22Rv1 (cell line): ENCODE results near the gene GRB7.

Experiments
- ZFX ChIP-seq: fragments of 450-650 bp; IDR thresholded peaks from 2 replicates; pipeline ENCODE4 v1.6.1; 2017; ENCODE audit warnings: antibody characterized with exemption, borderline replicate concordance
- TF ChIP-seq, protein P1 (sequence below): fragments of 450-650 bp; IDR thresholded peaks from 2 replicates; pipeline ENCODE4 v1.5.1; 2017; ENCODE audit warnings: mild to moderate bottlenecking

GRCh38 chr17:39709998-39710964 lies 27.5 kb upstream of the GRB7 start:
- TF ChIP-seq, protein P1, sequence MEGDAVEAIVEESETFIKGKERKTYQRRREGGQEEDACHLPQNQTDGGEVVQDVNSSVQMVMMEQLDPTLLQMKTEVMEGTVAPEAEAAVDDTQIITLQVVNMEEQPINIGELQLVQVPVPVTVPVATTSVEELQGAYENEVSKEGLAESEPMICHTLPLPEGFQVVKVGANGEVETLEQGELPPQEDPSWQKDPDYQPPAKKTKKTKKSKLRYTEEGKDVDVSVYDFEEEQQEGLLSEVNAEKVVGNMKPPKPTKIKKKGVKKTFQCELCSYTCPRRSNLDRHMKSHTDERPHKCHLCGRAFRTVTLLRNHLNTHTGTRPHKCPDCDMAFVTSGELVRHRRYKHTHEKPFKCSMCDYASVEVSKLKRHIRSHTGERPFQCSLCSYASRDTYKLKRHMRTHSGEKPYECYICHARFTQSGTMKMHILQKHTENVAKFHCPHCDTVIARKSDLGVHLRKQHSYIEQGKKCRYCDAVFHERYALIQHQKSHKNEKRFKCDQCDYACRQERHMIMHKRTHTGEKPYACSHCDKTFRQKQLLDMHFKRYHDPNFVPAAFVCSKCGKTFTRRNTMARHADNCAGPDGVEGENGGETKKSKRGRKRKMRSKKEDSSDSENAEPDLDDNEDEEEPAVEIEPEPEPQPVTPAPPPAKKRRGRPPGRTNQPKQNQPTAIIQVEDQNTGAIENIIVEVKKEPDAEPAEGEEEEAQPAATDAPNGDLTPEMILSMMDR = no peak
- no peak for TF ChIP-seq ZFX
